Stimulated activated CD8-positive, alpha-beta memory T cell treated with anti-CD3 and anti-CD28 coated beads, Interleukin-12 subunit alpha, Interleukin-12 subunit beta, amount 100 ng/mL, for 1 hour (primary cell): ENCODE measurements around the gene ZNF280D.

Experiments
- DNase-seq: peaks from one replicate; pipeline ENCODE4 v3.0.0-alpha.2; 2020; ENCODE audit warnings: low read depth

The ZNF280D gene

GRCh38 chr15:56744701-56745683 lies 11.7 kb upstream of the ZNF280D start:
- DNase-seq: no peak

GRCh38 chr15:56741541-56741940 lies 8.2 kb upstream of the ZNF280D start:
- no peak for DNase-seq

GRCh38 chr15:56739964-56740640 lies 6.8 kb upstream of the ZNF280D start:
- DNase-seq: no peak

- DNase-seq: no peak
These were observed 6.2 kb upstream of the ZNF280D start for GRCh38 chr15:56739474-56739873.

DNA sequence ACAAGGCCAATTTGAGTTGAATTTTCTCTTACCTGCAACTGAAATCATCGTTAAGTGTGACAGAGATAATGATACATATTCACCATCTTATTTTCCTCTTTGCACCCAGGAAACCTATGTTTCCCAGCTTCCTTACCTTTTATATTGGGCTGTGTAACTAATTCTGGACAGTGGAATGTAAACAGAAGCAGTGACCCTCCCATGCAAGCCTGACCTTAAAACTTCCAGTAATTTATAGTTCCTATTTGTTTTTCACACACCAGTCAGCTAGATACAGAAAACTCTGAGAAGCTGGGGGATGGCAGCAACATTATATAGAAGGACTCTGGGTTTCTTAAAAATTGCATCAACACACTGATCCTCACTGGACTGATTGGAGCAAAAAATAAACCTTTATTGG lies 4.5 kb upstream of the ZNF280D start:
- DNase-seq: no peak

- no peak for DNase-seq
These were observed 3.8 kb upstream of the ZNF280D start for GRCh38 chr15:56736881-56737707.

- no peak for DNase-seq
These were observed 3.0 kb upstream of the ZNF280D start for GRCh38 chr15:56736308-56736707.

DNA sequence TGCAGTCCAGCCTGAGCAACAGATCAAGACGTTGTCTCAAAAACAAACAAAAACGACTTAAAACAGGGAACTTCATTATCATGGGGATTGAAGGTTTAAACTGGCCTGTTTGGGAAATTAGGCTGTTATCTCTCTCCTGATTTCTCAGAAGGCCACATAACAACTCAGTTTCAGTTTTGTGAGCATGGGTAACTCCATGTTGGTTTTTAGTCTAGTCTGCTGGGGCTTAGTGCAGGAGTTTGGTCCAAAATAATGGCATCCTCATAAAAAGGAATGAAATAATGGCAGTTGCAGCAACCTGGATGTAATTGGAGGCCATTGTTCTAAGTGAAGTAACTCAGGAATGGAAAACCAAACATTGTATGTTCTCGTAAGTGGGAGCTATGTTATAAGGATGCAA lies 2.3 kb upstream of the ZNF280D start:
- no peak for DNase-seq

DNA sequence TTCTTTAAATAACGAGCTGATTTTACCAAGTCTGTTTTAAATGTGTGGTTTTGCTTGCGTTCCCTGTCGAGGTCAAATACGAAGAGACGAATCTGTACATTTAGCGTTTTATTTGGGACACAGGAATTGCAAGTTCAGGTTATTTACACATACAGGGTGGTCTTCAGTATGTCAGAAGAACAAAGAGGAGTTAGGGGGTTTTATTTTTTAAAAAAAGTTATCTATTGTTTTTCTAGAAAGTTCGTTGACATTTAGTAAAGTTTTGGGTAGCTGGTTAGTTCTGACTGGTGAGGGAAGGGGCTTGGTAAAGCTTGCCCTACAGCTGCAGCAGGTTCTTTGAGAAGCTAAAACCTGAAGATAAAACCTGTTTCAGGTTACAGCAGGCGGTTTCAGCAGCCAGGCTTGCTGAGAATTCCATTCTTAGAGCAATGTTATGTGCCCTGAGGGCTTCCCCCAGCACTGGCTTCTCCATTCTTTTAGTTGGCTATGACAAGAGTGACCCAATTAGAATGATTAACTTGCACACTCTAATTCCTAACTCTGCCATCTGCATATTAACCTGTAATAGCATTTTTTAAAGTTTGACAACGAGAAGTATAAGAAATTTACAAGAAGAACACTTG lies 815 bp upstream of the ZNF280D start:
- DNase-seq: no peak

DNA sequence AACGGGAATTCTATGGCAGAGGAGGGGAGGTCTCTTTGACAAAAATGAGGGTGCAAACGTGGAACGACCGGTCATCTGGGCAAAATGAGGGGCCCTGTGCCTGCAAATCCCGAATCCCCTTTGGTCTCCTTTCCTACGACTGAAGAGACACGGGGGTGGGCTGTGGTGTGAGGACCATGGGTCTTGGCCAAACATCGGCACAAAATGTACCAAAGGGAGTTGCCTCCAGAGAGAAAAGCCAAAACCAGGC lies 498 bp downstream of the ZNF280D start:
- DNase-seq: no peak

DNA sequence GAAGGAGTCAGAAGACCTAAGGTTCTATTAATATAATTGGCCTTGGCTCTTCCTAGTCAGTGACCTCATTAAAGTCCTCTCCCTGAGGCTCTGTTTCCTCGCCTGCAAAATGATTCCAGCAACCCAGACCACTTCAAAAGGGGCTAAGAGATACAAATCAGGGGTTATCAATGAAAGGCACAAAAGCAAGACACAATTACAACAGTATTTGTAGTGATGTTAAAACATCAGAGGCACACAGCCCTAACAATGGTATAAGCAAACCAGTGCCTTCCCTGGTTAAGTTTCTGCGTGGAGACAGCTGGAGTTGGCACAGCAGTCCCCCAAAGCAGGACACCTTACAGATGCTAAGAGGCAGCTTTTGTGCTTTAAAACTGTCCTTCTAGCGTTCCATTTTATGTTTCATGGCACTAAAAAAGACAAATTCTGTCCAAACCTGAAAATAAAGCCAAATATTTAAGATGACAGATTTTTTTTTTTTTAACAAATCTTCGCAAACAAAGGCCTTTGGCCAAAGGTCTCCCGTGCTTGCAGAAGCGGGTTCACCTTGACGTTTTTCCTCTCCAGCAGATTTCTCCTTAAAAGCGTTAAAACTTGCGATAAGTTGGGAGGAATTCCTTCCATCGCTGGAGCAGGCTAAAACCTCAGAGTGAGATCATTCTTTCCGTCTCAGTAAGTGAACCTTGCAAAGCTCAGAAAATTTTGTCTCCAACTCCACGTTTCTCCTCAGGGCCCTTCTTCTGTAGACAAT lies 999 bp downstream of the ZNF280D start:
- DNase-seq: no peak

GRCh38 chr15:56731548-56731947 lies 1.8 kb downstream of the ZNF280D start:
- no peak for DNase-seq

- no peak for DNase-seq
These were observed 3.7 kb downstream of the ZNF280D start for GRCh38 chr15:56729561-56729960.

DNA sequence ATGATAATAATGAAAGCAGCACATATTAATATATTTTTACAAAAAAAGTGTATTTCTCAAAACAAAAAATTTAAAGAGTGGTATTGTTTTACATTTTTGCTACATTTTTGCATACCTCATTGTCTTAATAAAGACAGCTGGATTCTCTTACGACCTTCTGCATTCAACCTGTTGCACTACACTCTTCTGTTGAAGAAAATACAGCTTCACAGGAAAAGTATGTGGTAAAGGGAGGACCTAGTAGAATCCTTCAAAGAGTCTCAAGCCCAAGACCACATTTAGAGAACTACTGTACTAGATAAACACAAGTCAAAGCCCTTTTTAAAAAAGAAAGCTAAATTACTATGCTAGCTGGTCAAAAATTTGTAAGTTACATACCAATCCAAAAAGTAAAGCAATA lies 7.9 kb downstream of the ZNF280D start:
- DNase-seq: no peak

DNA sequence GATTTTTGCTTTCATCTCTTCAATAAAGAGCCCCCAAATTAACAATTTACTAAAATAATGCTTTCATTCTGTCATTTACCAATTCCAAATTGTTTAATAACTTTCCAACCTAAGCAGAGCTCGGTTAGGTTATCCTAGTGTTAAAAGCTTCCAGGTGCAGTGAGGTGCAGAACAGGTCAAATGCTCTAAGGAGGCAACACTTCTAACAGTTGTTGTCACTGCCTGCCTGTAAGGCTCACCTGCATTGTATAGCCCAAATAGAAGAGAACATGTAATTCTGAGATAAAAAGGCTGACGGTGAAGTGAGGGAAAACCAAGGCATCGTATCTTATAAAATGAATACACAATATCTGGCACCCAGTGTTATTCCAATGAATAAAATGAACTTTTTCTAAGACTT lies 9.1 kb downstream of the ZNF280D start:
- no peak for DNase-seq

- DNase-seq: no peak
These were observed 9.5 kb downstream of the ZNF280D start for GRCh38 chr15:56723787-56724186.

DNA sequence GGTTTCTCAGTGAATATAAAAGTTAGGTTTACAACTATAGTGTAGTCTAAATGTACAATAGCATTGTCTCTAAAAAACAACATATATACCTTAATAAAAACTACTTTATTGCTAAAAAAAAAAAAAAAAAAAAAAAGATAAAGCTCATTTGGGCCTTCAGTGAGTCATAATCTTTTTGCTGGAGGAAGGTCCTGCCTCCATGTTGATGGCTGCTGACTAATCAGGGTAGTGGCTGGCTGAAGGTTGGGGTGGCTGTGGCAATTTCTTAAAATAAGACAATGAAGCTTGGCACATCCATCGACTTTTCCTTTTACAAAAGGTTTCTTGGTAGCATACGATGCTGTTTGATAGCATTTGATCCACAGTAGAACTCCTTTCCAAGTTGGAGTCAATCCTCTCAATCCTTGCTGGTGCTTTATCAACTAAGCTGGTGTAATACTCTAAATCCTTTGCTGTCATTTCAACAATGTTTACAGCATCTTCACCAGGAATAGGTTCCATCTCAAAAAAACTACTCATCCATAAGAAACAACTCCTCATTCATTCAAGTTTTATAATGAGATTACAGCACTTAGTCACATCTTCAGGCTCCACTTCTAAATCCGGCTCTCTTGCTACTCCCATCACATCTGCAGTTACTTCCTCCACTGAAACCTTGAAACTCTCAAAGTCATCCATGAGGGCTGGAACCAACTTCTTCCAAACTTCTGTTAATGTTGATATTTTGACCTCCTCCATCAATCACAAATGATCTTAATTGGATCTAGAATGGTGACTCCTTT lies 13.3 kb downstream of the ZNF280D start:
- no peak for DNase-seq

DNA sequence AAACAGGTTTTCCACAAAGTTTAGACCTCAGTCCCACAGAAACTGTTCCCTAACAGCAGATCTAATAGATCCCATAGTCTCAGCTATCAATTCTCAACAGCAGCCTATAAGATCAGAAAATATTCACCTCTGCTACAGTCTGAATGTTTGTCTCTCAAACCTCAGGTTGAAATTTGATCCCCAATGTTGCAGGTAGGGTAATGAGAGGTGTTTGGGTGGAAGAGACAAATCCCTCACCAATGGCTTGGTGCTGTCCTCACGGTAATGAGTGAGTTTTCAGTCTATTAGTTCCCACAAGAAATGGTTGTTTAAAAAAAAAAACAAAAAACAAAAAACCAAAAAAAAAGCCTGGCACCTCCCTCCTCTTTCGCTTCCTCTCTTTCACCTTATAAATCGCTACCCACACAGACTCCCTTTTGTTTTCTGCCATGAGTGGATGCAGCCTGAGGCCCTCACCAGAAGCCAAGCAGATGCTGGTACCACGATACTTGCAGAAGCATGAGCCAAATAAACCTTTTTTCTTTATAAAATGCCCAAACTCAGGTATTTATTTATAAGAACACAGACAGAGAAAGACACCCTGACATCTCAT lies 14.2 kb downstream of the ZNF280D start:
- DNase-seq: no peak

DNA sequence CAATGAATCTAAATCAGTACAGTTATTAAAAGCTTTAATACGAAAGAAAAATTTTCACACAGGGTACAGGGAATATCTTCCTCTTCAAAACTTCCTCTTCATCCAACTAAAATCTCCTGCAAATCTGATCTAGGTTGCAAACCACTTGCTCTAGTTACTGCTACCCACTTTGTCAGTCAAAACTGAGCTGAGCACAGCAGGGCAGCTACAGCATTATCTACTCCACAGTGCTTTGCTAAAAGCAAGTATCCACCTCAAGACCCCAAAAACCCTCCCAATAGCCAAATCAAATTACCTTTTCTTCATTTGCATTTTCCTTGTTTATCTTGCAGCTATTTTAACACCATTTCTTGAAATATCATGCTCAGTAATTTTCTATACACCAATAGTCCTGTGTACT lies 14.7 kb downstream of the ZNF280D start:
- DNase-seq: no peak

GRCh38 chr15:56716334-56716733 lies 17.0 kb downstream of the ZNF280D start:
- no peak for DNase-seq
